ENCODE results near the gene ARHGEF28.

The ARHGEF28 gene

DNA sequence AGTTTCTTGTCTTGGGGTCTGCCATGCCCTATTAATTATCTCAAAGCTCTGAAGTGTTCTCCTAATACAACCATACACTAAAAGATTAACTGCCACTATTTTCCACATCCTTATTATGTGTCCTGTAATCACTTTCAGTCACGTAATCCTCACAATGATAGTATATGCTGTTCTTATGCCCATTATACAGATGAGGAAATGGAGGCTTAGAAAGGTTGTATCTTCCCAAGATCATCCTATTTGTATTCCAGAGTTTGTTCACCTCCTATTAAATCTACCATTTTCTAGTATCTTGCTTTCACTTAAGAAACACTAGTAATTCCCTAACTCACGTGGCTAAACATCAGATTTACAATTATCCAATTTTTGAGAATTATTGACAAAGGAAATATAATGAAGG lies 2.9 kb upstream of the ARHGEF28 start:
- H3K9ac ChIP-seq (ENCODE audit: low read length), result no peak overlapping the region

DNA sequence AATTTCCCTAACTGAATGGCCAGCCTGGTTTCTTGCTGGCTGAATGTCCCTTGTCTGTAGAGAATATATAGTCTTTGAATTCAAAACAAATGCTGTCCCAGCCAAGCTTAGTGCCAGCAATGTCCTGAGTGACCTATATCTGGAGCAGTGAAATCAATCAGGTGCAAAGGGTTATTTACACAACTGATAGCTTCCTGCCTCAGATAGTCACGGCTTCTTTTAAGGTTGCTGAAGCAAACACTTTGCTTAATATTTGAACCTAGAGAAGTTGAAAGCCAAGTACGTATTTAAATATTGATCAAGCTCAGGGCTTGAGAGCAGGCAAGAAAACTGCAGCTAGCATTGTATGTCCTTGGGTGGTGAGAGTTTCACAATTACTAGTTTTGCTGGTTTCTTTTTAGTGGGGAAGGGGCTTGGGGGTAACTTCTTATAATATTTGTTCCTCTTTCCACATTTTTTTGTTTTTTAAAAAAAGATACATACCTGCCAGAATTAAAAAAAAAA lies 2.0 kb upstream of the ARHGEF28 start:
- H3K4me1 ChIP-seq (ENCODE audit: control insufficient read depth, insufficient read depth, low read length), result peaks cover 12% of the 10 kb centered on the region
- H3K27ac ChIP-seq (ENCODE audit: low read depth, low read length), result no peak overlapping the region
- no peak overlapping the region for H3K9ac ChIP-seq (ENCODE audit: low read length)
- H3K27me3 ChIP-seq (ENCODE audit: control insufficient read depth, insufficient read depth, low read length), result peaks cover 36% of the 10 kb centered on the region
- no peak overlapping the region for H3K4me3 ChIP-seq (ENCODE audit: low read depth, low read length)
- H3K36me3 ChIP-seq (ENCODE audit: control insufficient read depth, insufficient read depth, low read length), result no peaks in the 10 kb centered on the region
- no peaks in the 10 kb centered on the region for H3K9me3 ChIP-seq (ENCODE audit: control insufficient read depth, insufficient read depth, low read depth, low read length)

More for the DNA sequence above, 2.9 kb upstream of the ARHGEF28 start:
- H3K4me3 ChIP-seq (ENCODE audit: low read depth, low read length), result no peak overlapping the region
- H3K27ac ChIP-seq (ENCODE audit: low read depth, low read length), result no peak overlapping the region
- no peaks in the 10 kb centered on the region for H3K36me3 ChIP-seq (ENCODE audit: control insufficient read depth, insufficient read depth, low read length)
- peaks cover 12% of the 10 kb centered on the region for H3K4me1 ChIP-seq (ENCODE audit: control insufficient read depth, insufficient read depth, low read length)
- peaks cover 27% of the 10 kb centered on the region for H3K27me3 ChIP-seq (ENCODE audit: control insufficient read depth, insufficient read depth, low read length)
- H3K9me3 ChIP-seq (ENCODE audit: control insufficient read depth, insufficient read depth, low read depth, low read length), result no peaks in the 10 kb centered on the region

DNA sequence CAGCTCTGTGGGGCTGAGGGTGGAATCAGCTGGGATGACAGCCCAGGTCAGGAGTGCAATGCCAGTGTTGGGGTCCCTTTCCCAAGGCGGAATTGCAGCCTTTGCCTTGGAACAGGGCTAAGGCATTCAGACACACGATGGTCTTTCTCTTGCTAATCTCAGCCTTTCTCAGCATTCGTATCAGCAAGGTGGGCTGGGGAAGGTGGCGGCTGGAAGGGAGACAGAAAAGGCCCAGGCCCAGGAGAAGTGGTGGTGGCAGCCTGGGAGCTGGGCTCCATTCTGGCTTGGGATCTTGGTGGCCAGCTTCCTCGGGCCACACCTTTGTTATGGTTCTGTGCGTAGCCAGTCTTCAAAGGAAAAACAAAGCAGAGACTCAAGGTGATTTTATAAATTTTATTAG lies 1.1 kb upstream of the ARHGEF28 start:
- Histone ChIP-seq H3K36me3 (ENCODE audit: control insufficient read depth, insufficient read depth, low read length) (no peaks in the 10 kb centered on the region), H3K9ac (ENCODE audit: low read length) (no peak overlapping the region), H3K4me1 (ENCODE audit: control insufficient read depth, insufficient read depth, low read length) (peaks cover 12% of the 10 kb centered on the region), H3K4me3 (ENCODE audit: low read depth, low read length) (peak overlapping the region; percentile 64; the same call in 1 of the 2 replicates), H3K27ac (ENCODE audit: low read depth, low read length) (no peak overlapping the region), H3K9me3 (ENCODE audit: control insufficient read depth, insufficient read depth, low read depth, low read length) (no peaks in the 10 kb centered on the region), H3K27me3 (ENCODE audit: control insufficient read depth, insufficient read depth, low read length) (peaks cover 44% of the 10 kb centered on the region)

DNA sequence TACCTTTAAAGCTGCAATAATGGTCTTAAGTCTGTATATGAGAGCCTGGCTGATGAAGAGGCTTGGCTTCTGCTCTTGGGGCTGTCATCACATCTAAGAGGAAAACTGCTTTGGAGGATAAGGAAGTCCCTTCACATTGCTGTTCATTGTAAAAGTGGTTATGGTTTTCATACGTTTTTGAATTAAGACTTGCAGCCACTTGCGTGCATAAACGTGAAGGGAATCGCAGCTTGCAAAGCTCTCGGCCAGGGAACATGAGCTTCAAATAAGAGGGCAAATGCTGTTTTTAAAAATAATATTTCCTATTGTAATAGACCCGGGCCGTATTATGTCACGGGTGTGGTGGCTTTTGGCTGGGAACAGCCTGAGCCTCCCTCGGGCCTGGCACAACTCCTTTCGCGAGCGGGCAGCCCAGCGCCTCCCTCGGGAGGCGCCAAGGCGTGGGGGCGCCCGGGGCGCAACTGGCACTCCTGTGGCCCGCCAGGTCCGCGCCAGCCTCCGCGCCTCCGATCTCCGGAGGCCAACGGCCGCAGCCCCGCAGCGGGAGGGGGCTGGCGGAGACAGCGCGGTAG lies 538 bp upstream of the ARHGEF28 start:
- Histone ChIP-seq H3K9me3 (ENCODE audit: control insufficient read depth, insufficient read depth, low read depth, low read length) (no peaks in the 10 kb centered on the region), H3K27me3 (ENCODE audit: control insufficient read depth, insufficient read depth, low read length) (peaks cover 47% of the 10 kb centered on the region), H3K9ac (ENCODE audit: low read length) (peak overlapping the region; percentile 39), H3K4me1 (ENCODE audit: control insufficient read depth, insufficient read depth, low read length) (peaks cover 12% of the 10 kb centered on the region), H3K36me3 (ENCODE audit: control insufficient read depth, insufficient read depth, low read length) (no peaks in the 10 kb centered on the region), H3K4me3 (ENCODE audit: low read depth, low read length) (peak overlapping the region; percentile 64), H3K27ac (ENCODE audit: low read depth, low read length) (no peak overlapping the region)

DNA sequence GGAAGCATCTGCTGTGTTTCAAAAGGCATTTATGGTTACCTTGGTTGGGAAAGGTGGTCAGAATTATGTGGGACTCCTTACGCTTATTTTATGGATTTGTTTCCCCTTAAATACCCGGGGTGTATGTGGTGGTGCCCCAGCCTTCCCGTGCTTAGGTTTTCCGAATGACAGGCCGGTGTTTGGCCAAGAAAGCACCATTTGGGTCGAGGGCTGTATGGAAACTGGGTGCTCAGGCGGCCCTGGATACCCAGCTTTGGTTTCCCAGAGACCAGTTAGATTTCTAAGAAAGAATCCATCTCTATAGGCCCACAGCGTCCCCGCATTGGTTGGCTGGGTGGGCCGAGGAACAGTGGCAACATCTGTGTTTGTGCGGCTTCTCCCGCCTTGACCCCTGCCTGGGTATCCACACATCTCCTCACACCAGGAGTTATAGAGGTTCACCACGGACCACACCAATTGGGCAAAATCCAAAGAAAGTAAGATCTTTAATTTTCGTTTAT lies 868 bp downstream of the ARHGEF28 start:
- no peak overlapping the region for H3K9ac ChIP-seq (ENCODE audit: low read length)
- H3K36me3 ChIP-seq (ENCODE audit: control insufficient read depth, insufficient read depth, low read length), result no peaks in the 10 kb centered on the region
- H3K4me1 ChIP-seq (ENCODE audit: control insufficient read depth, insufficient read depth, low read length), result peaks cover 12% of the 10 kb centered on the region
- no peak overlapping the region for H3K27ac ChIP-seq (ENCODE audit: low read depth, low read length)
- peak overlapping the region; percentile 64 for H3K4me3 ChIP-seq (ENCODE audit: low read depth, low read length)
- no peaks in the 10 kb centered on the region for H3K9me3 ChIP-seq (ENCODE audit: control insufficient read depth, insufficient read depth, low read depth, low read length)
- H3K27me3 ChIP-seq (ENCODE audit: control insufficient read depth, insufficient read depth, low read length), result peaks cover 58% of the 10 kb centered on the region

DNA sequence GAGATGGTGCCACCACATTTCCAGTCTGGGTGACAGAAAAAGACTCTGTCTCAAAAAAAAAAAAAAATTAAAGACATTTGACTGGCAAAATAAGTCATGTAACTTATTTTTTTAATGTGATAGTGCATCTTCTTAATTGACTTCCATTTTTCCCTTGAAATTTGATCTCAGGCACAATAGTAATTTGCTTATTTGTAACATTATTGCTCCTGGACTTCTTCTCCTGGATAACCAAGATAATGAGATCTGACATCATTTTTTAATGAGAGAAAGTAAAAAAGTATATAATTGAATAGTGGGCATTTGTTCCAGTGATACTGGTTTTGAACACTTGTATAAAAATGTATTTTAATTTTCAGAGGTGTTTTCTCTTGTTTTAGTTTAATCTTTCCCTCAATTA lies 3.5 kb downstream of the ARHGEF28 start:
- peaks cover 12% of the 10 kb centered on the region for H3K4me1 ChIP-seq (ENCODE audit: control insufficient read depth, insufficient read depth, low read length)
- H3K36me3 ChIP-seq (ENCODE audit: control insufficient read depth, insufficient read depth, low read length), result no peaks in the 10 kb centered on the region
- peaks cover 58% of the 10 kb centered on the region for H3K27me3 ChIP-seq (ENCODE audit: control insufficient read depth, insufficient read depth, low read length)
- no peak overlapping the region for H3K4me3 ChIP-seq (ENCODE audit: low read depth, low read length)
- no peak overlapping the region for H3K27ac ChIP-seq (ENCODE audit: low read depth, low read length)
- no peaks in the 10 kb centered on the region for H3K9me3 ChIP-seq (ENCODE audit: control insufficient read depth, insufficient read depth, low read depth, low read length)
- H3K9ac ChIP-seq (ENCODE audit: low read length), result no peak overlapping the region

DNA sequence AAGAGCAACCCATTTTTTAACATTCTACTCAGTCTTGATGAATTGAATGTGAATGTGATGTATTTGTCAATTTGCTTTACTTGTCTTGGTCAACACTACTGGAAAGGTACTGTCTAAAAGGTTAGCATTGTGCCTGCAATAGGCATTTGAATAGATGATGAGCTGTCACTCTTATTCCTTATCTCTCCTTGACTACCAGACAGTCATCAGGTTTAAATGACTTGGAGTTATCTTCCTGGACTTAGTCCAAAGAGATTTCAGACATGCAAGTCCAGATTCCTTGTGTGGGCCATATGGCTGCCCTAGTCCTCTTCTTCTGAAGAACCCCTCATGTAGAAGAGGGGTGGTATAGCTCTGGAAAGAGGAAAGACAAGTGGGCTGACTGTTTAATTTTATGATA lies 4.8 kb downstream of the ARHGEF28 start:
- Histone ChIP-seq H3K27me3 (ENCODE audit: control insufficient read depth, insufficient read depth, low read length) (peaks cover 53% of the 10 kb centered on the region), H3K9me3 (ENCODE audit: control insufficient read depth, insufficient read depth, low read depth, low read length) (no peaks in the 10 kb centered on the region), H3K9ac (ENCODE audit: low read length) (no peak overlapping the region), H3K36me3 (ENCODE audit: control insufficient read depth, insufficient read depth, low read length) (no peaks in the 10 kb centered on the region), H3K4me1 (ENCODE audit: control insufficient read depth, insufficient read depth, low read length) (0 out of 2 replicates have a peak, but pooled peaks cover 4% of the 10 kb centered on the region), H3K4me3 (ENCODE audit: low read depth, low read length) (no peak overlapping the region), H3K27ac (ENCODE audit: low read depth, low read length) (no peak overlapping the region)

DNA sequence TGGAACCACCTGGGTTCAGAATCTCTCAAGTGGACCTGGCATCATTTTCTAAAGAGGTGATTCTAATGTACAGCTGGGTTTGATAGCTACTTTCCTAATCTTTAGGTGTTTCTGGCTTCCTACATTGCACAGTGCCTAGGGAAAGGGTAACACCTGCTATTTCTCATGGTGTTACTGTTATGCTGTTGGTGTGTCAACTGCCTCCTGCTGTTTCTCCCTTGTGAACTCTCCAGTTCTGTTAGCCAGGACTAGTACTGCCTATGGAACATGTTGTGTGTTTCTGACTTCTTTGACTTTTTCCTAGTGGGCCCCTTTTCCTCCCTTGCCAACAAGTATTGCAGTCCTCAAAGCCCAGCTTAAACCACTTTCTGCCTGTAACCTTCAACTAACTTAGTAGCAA lies 5.5 kb downstream of the ARHGEF28 start:
- Histone ChIP-seq H3K9me3 (ENCODE audit: control insufficient read depth, insufficient read depth, low read depth, low read length) (no peaks in the 10 kb centered on the region), H3K36me3 (ENCODE audit: control insufficient read depth, insufficient read depth, low read length) (no peaks in the 10 kb centered on the region), H3K9ac (ENCODE audit: low read length) (no peak overlapping the region), H3K4me1 (ENCODE audit: control insufficient read depth, insufficient read depth, low read length) (0 out of 2 replicates have a peak, but pooled peaks cover 3% of the 10 kb centered on the region), H3K27me3 (ENCODE audit: control insufficient read depth, insufficient read depth, low read length) (peaks cover 47% of the 10 kb centered on the region), H3K4me3 (ENCODE audit: low read depth, low read length) (no peak overlapping the region), H3K27ac (ENCODE audit: low read depth, low read length) (no peak overlapping the region)

DNA sequence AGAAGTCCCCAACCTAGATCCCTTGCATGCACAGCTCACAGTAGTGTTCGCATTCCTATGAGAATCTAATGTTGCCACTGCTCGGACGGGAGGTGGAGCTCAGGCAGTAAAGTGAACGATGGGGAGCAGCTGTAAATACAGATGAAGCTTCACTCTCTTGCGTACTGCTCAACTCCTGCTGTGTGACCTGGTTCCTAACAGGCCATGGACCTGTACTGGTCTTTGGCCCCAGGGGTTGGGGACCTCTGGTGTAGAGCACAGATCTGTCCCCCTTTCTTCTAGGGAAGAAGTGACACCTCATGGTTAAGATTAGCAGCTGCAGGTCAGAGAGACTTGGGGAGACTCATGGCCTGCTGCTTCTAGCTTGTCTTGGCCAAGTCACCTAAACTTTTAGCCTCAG lies 7.1 kb downstream of the ARHGEF28 start:
- Histone ChIP-seq H3K9ac (ENCODE audit: low read length) (no peak overlapping the region), H3K27ac (ENCODE audit: low read depth, low read length) (no peak overlapping the region), H3K27me3 (ENCODE audit: control insufficient read depth, insufficient read depth, low read length) (peaks cover 32% of the 10 kb centered on the region), H3K9me3 (ENCODE audit: control insufficient read depth, insufficient read depth, low read depth, low read length) (no peaks in the 10 kb centered on the region), H3K36me3 (ENCODE audit: control insufficient read depth, insufficient read depth, low read length) (no peaks in the 10 kb centered on the region), H3K4me1 (ENCODE audit: control insufficient read depth, insufficient read depth, low read length) (no peaks in the 10 kb centered on the region), H3K4me3 (ENCODE audit: low read depth, low read length) (no peak overlapping the region)

DNA sequence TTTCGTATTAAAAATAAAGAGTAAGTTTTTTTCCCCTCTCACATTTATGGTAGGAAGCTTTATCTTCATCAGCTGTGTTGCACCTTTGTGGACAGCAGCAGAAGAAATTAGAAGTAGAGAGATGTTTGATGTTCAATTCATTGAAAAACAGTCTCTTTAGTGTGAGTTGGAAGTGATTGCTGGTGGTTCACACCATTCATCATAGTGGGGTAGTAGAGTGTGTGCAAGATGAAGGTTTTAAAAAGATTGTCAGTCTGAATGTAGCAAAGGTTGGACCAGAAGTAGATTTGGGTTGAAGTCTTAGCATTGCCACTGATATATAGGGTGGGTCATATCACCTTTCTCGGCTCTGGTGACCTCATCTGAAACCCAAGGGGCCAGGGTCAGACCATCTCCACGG lies 10.4 kb downstream of the ARHGEF28 start:
- Histone ChIP-seq H3K36me3 (ENCODE audit: control insufficient read depth, insufficient read depth, low read length) (no peaks in the 10 kb centered on the region), H3K27me3 (ENCODE audit: control insufficient read depth, insufficient read depth, low read length) (peaks cover 2% of the 10 kb centered on the region; the same call in 1 of the 2 replicates), H3K4me3 (ENCODE audit: low read depth, low read length) (no peak overlapping the region), H3K4me1 (ENCODE audit: control insufficient read depth, insufficient read depth, low read length) (no peaks in the 10 kb centered on the region), H3K27ac (ENCODE audit: low read depth, low read length) (no peak overlapping the region), H3K9ac (ENCODE audit: low read length) (no peak overlapping the region), H3K9me3 (ENCODE audit: control insufficient read depth, insufficient read depth, low read depth, low read length) (no peaks in the 10 kb centered on the region)

DNA sequence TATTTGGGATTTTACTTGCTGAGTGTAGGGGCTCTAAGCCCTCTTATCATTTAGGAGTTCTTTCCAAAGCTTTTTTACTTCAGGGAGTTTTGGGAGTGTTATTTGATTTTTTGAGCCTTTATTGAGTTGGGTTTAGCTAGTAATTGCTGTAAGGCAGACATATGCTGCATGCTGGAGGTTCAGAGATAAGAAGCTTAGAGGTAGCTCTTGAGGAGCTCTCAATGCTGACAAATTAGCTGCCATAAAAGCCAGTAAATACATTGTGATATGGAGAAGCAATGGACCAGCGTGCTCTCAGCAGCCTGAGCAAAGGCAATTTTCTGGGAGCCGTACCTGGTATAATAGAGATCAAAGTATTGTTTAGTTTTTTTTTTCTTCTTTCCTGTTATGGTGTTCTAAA lies 11.6 kb downstream of the ARHGEF28 start:
- Histone ChIP-seq H3K27ac (ENCODE audit: low read depth, low read length) (no peak overlapping the region), H3K9me3 (ENCODE audit: control insufficient read depth, insufficient read depth, low read depth, low read length) (no peaks in the 10 kb centered on the region), H3K27me3 (ENCODE audit: control insufficient read depth, insufficient read depth, low read length) (no peaks in the 10 kb centered on the region; the same call in 1 of the 2 replicates), H3K36me3 (ENCODE audit: control insufficient read depth, insufficient read depth, low read length) (no peaks in the 10 kb centered on the region), H3K9ac (ENCODE audit: low read length) (no peak overlapping the region), H3K4me3 (ENCODE audit: low read depth, low read length) (no peak overlapping the region), H3K4me1 (ENCODE audit: control insufficient read depth, insufficient read depth, low read length) (peaks cover 10% of the 10 kb centered on the region; the same call in 1 of the 2 replicates)
